HCT116 (cell line): ENCODE measurements around the gene SPSB4. TPM values are rescaled to one million over a fixed set of nuclear protein-coding genes. Genes with fewer than 3 reads are reported as not detected.

Experiments
- ATAC-seq: fragments of 200-7000 bp; cut with Tn5 transposase; 2 replicates; pipeline ENCODE4 v1.9.1; 2020; ENCODE audit warnings: mild to moderate bottlenecking, moderate library complexity
- BruUV-seq: library from RNA; stranded (reverse); fragments of 400-500 nt; replicated peaks from 2 replicates; lab custom pipeline; 2021; lab: Mats Ljungman, UMichigan
- CTCF ChIA-PET: fragments of 300-600 bp; sonication (Branson Sonifier 250); formaldehyde crosslinking; loops from one replicate; lab custom pipeline; 2021; ENCODE audit warnings: antibody characterized with exemption; lab: Charles Lee
- POLR2A ChIA-PET: fragments of 300-600, 350-600 bp; sonication (Branson Sonifier 250); formaldehyde crosslinking; loops from one replicate; lab custom pipeline; 2021; ENCODE audit warnings: antibody characterized with exemption; lab: Charles Lee
- RAD21 ChIA-PET, 2 experiments: fragments of 300-600 bp; sonication (Branson Sonifier 250); formaldehyde crosslinking; loops; one replicate each; lab custom pipeline; 2023; ENCODE audit warnings: low total read pairs in 2 of 2; ENCODE audit not compliant: uncharacterized antibody in 2 of 2, unreplicated experiment in 2 of 2, low non-redundant PET in 1 of 2; lab: Charles Lee
- DNase-seq: peaks from one replicate; pipeline ENCODE4 v3.0.0-alpha.2; 2010; ENCODE audit warnings: low read depth, low spot score
- H2AFZ ChIP-seq: fragments of 200-600 bp; shearing (Covaris generic), sonication (generic); 2 replicates; pipeline ENCODE4 v1.6.1; 2017; ENCODE audit warnings: low read depth, mixed run types, mixed read lengths, antibody characterized with exemption, low read length; ENCODE audit not compliant: poor library complexity, severe bottlenecking
- H3K27ac ChIP-seq: 2 replicates; pipeline ENCODE4 v1.5.1; 2012; ENCODE audit warnings: low read depth, low read length
- H3K27me3 ChIP-seq: fragments of 200-600 bp; sonication (generic); 2 replicates; pipeline ENCODE4 v1.6.1; 2016; ENCODE audit warnings: mixed run types, low read length, mixed read lengths; ENCODE audit not compliant: insufficient read depth
- H3K36me3 ChIP-seq, 2 experiments: fragments of 200-500 bp in 1 of 2; fragments of 200-600 bp in 1 of 2; sonication (Bioruptor generic) in 1 of 2; sonication (generic) in 1 of 2; 2 replicates each; pipeline versions ENCODE4 v1.5.1 to v1.6.1; 2014 to 2016; ENCODE audit warnings: low read length in 2 of 2, inconsistent platforms in 1 of 2, mixed read lengths in 1 of 2, mixed run types in 1 of 2; ENCODE audit not compliant: insufficient read depth in 2 of 2, control insufficient read depth in 1 of 2
- H3K4me1 ChIP-seq, 2 experiments: fragments of 200-600 bp in 1 of 2; sonication (generic) in 1 of 2; 2 replicates each; pipeline versions ENCODE4 v1.5.1 to v1.6.1; 2012 to 2017; ENCODE audit warnings: low read length in 2 of 2, inconsistent platforms in 1 of 2, mild to moderate bottlenecking in 1 of 2, mixed read lengths in 1 of 2, mixed run types in 1 of 2, moderate library complexity in 1 of 2; ENCODE audit not compliant: insufficient read depth in 2 of 2, control insufficient read depth in 1 of 2
- H3K4me2 ChIP-seq: fragments of 200-600 bp; sonication (generic); 2 replicates; pipeline ENCODE4 v1.6.1; 2017; ENCODE audit warnings: mixed run types, low read length, mixed read lengths
- H3K4me3 ChIP-seq, 2 experiments: fragments of 200-600 bp in 1 of 2; sonication (generic) in 1 of 2; replicated peaks in 1 of 2; 2 replicates each; pipeline ENCODE4 v1.5.1; 2011 to 2016; ENCODE audit warnings: low read length in 2 of 2, control low read depth in 1 of 2, low read depth in 1 of 2, mild to moderate bottlenecking in 1 of 2, mixed read lengths in 1 of 2, mixed run types in 1 of 2
- H3K79me2 ChIP-seq: fragments of 200-600 bp; sonication (generic); 2 replicates; pipeline ENCODE4 v1.6.1; 2017; ENCODE audit warnings: mild to moderate bottlenecking, mixed run types, low read length, moderate library complexity, mixed read lengths; ENCODE audit not compliant: insufficient read depth
- H3K9ac ChIP-seq: fragments of 200-600 bp; sonication (generic); 2 replicates; pipeline ENCODE4 v1.6.1; 2016; ENCODE audit warnings: low read length, mixed read lengths
- H3K9me2 ChIP-seq: fragments of 200-600 bp; sonication (generic), shearing (Covaris generic); 2 replicates; pipeline ENCODE4 v1.6.1; 2017; ENCODE audit warnings: mixed run types, mild to moderate bottlenecking, moderate library complexity; ENCODE audit not compliant: insufficient read depth
- H3K9me3 ChIP-seq, 2 experiments: fragments of 200-500 bp in 1 of 2; fragments of 200-600 bp in 1 of 2; sonication (Bioruptor generic) in 1 of 2; sonication (generic) in 1 of 2; 2 replicates each; pipeline ENCODE4 v1.6.1; 2014 to 2017; ENCODE audit warnings: low read length in 2 of 2, mixed read lengths in 2 of 2, inconsistent platforms in 1 of 2, low read depth in 1 of 2, mild to moderate bottlenecking in 1 of 2, mixed run types in 1 of 2, moderate library complexity in 1 of 2; ENCODE audit not compliant: control insufficient read depth in 1 of 2, insufficient read depth in 1 of 2
- H4K20me1 ChIP-seq: fragments of 200-600 bp; sonication (generic), shearing (Covaris generic); 2 replicates; pipeline ENCODE4 v1.6.1; 2017; ENCODE audit warnings: mixed run types, mild to moderate bottlenecking, moderate library complexity; ENCODE audit not compliant: insufficient read depth
- CBX3 ChIP-seq: IDR thresholded peaks from 2 replicates; pipeline ENCODE4 v1.6.1; 2012; ENCODE audit warnings: low read depth
- CEBPB ChIP-seq: IDR thresholded peaks from 2 replicates; pipeline ENCODE4 v1.6.1; 2012; ENCODE audit warnings: low read depth
- EGR1 ChIP-seq: IDR thresholded peaks from 2 replicates; pipeline ENCODE4 v1.6.1; 2012; ENCODE audit warnings: low read depth
- FOSL1 ChIP-seq: IDR thresholded peaks from 2 replicates; pipeline ENCODE4 v1.6.1; 2012; ENCODE audit warnings: low read depth
- JUND ChIP-seq: IDR thresholded peaks from 2 replicates; pipeline ENCODE4 v1.6.1; 2012
- MAX ChIP-seq: IDR thresholded peaks from 2 replicates; pipeline ENCODE4 v1.6.1; 2012
- POLR2A ChIP-seq: IDR thresholded peaks from 2 replicates; pipeline ENCODE4 v1.7.0; 2011; ENCODE audit warnings: borderline replicate concordance; ENCODE audit not compliant: insufficient read depth, insufficient read length; ENCODE audit errors: extremely low read depth
- POLR2AphosphoS5 ChIP-seq: IDR thresholded peaks from 2 replicates; pipeline ENCODE4 v1.6.1; 2011; ENCODE audit warnings: mild to moderate bottlenecking, low read depth, low read length, moderate library complexity
- RAD21 ChIP-seq: IDR thresholded peaks from 2 replicates; pipeline ENCODE4 v1.6.1; 2012; ENCODE audit warnings: low read depth, mild to moderate bottlenecking
- SIN3A ChIP-seq: IDR thresholded peaks from 2 replicates; pipeline ENCODE4 v1.6.1; 2012; ENCODE audit warnings: low read depth
- SP1 ChIP-seq: IDR thresholded peaks from 2 replicates; pipeline ENCODE4 v1.6.1; 2012; ENCODE audit warnings: low read depth
- SRF ChIP-seq: IDR thresholded peaks from 2 replicates; pipeline ENCODE4 v1.6.1; 2012; ENCODE audit warnings: low read depth
- TCF7L2 ChIP-seq: IDR thresholded peaks from 2 replicates; pipeline ENCODE4 v1.7.0; 2011; ENCODE audit warnings: borderline replicate concordance, inconsistent platforms; ENCODE audit not compliant: insufficient read depth, insufficient read length; ENCODE audit errors: extremely low read depth
- intact Hi-C: fragments of 100-400 bp; cut with micrococcal nuclease; formaldehyde crosslinking; loops from 2 replicates; pipeline ENCODE4 v1.10.0; 2022
- total RNA-seq: library from RNA; stranded (reverse); gene quantifications from one replicate; pipeline ENCODE4 v1.2.1, GENCODE V29; 2021; ENCODE audit not compliant: unreplicated experiment
- TF ChIP-seq, protein P1 (sequence below): IDR thresholded peaks from 2 replicates; pipeline ENCODE4 v1.6.1; 2012; ENCODE audit warnings: low read depth
- TF ChIP-seq, protein P2 (sequence below): IDR thresholded peaks from 2 replicates; pipeline ENCODE4 v1.6.1; 2012

The SPSB4 gene
- total RNA-seq, 1 experiment from 2014 or later, result 0.57 TPM

DNA sequence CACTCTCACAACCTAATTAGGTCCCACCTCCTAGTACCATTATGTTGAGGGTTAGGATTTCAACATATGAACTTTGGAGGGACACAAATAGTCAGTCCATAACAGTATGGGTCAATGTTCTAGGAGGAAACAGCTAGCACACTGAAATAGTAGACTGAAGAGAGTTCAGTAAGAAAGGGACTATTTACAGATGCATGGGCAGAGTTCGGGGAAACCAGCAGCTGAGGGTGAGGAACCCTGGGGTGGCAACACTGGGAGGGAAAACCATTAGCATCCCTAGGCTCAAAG, 102.5 kb downstream of the SPSB4 start (continued):
- no peak for TF ChIP-seq EGR1
- TF ChIP-seq, protein P1, sequence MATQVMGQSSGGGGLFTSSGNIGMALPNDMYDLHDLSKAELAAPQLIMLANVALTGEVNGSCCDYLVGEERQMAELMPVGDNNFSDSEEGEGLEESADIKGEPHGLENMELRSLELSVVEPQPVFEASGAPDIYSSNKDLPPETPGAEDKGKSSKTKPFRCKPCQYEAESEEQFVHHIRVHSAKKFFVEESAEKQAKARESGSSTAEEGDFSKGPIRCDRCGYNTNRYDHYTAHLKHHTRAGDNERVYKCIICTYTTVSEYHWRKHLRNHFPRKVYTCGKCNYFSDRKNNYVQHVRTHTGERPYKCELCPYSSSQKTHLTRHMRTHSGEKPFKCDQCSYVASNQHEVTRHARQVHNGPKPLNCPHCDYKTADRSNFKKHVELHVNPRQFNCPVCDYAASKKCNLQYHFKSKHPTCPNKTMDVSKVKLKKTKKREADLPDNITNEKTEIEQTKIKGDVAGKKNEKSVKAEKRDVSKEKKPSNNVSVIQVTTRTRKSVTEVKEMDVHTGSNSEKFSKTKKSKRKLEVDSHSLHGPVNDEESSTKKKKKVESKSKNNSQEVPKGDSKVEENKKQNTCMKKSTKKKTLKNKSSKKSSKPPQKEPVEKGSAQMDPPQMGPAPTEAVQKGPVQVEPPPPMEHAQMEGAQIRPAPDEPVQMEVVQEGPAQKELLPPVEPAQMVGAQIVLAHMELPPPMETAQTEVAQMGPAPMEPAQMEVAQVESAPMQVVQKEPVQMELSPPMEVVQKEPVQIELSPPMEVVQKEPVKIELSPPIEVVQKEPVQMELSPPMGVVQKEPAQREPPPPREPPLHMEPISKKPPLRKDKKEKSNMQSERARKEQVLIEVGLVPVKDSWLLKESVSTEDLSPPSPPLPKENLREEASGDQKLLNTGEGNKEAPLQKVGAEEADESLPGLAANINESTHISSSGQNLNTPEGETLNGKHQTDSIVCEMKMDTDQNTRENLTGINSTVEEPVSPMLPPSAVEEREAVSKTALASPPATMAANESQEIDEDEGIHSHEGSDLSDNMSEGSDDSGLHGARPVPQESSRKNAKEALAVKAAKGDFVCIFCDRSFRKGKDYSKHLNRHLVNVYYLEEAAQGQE, result no peak
- no peak for TF ChIP-seq SRF
- no peak for TF ChIP-seq RAD21

- H3K4me3 ChIP-seq, result no peak overlapping the region
- TF ChIP-seq EGR1 (no peak), POLR2AphosphoS5 (no peak), JUND (no peak), POLR2A (no peak), SP1 (no peak), CEBPB (no peak), FOSL1 (no peak), MAX (no peak), SIN3A (no peak), CBX3 (no peak), TCF7L2 (no peak)
- TF ChIP-seq, protein P1, result no peak
- TF ChIP-seq, protein P2, sequence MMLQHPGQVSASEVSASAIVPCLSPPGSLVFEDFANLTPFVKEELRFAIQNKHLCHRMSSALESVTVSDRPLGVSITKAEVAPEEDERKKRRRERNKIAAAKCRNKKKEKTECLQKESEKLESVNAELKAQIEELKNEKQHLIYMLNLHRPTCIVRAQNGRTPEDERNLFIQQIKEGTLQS, result no peak
- peaks cover 3% of the 10 kb centered on the region; the same call in 1 of the 2 replicates for H3K27me3 ChIP-seq
- H3K4me1 ChIP-seq, result no peaks in the 10 kb centered on the region
- RAD21 ChIA-PET, result no interaction called here
- no TSS peak for BruUV-seq
- CTCF ChIA-PET, result no interaction called here
- no peak for DNase-seq
- POLR2A ChIA-PET, result no interaction called here
- H3K4me2 ChIP-seq, result no peak overlapping the region
- H4K20me1 ChIP-seq, result no peaks in the 10 kb centered on the region
- no peak overlapping the region for H3K9ac ChIP-seq
- H3K9me3 ChIP-seq, result peaks cover 0 to 3% of the 10 kb centered on the region in 2 experiments; a peak in 1 of 4 replicates
- intact Hi-C loops, result no loop called here
- ATAC-seq, result no peak
- no peak overlapping the region for H3K27ac ChIP-seq
- H2AFZ ChIP-seq, result no peak overlapping the region
- no peaks in the 10 kb centered on the region for H3K9me2 ChIP-seq
- H3K36me3 ChIP-seq, result no peaks in the 10 kb centered on the region
- H3K79me2 ChIP-seq, result no peaks in the 10 kb centered on the region
Observed at GRCh38 chr3:141164852-141165251, 113.7 kb downstream of the SPSB4 start.
